Natural killer cell (primary cell): Measurements from ENCODE around the gene TMEM145. TPM values are rescaled to one million over a fixed set of nuclear protein-coding genes. Genes with fewer than 3 reads are reported as not detected.
A peak's percentile ranks its signal among the peaks of the same experiment; 100 is the strongest.

Experiments
- ATAC-seq, 3 donors: fragments of 150-1000 bp in 2 of 3; fragments of 200-7000 bp in 1 of 3; cut with Tn5 transposase; 1 replicate in 1 of 3; 2 replicates in 2 of 3; pipeline ENCODE4 v1.10.0; 2021; ENCODE audit warnings: mild to moderate bottlenecking in 2 of 3, moderate library complexity in 2 of 3
- DNase-seq, 2 donors: peaks; one replicate each; pipeline versions ENCODE4 v3.0.0 to v3.0.0-alpha.2; 2013 to 2021; ENCODE audit warnings: mixed read lengths in 1 of 2
- H3K27ac ChIP-seq: one replicate; pipeline ENCODE4 v1.5.1; 2013; ENCODE audit warnings: mild to moderate bottlenecking, low read length
- H3K27me3 ChIP-seq: one replicate; pipeline ENCODE4 v1.6.1; 2013; ENCODE audit warnings: low read length; ENCODE audit not compliant: control insufficient read depth, insufficient read depth
- H3K36me3 ChIP-seq: one replicate; pipeline ENCODE4 v1.6.1; 2013; ENCODE audit warnings: low read length; ENCODE audit not compliant: control insufficient read depth, insufficient read depth
- H3K4me1 ChIP-seq: one replicate; pipeline ENCODE4 v1.6.1; 2013; ENCODE audit warnings: low read length; ENCODE audit not compliant: control insufficient read depth, insufficient read depth
- H3K4me3 ChIP-seq: one replicate; pipeline ENCODE4 v1.5.1; 2013; ENCODE audit warnings: low read length
- H3K9me3 ChIP-seq: one replicate; pipeline ENCODE4 v1.6.1; 2013; ENCODE audit warnings: low read length; ENCODE audit not compliant: control insufficient read depth, insufficient read depth
- H3K27ac Mint-ChIP-seq, 2 donors: one replicate each; pipeline ENCODE4 v1.8.0; 2022; ENCODE audit warnings: mild to moderate bottlenecking in 2 of 2, mixed read lengths in 2 of 2, moderate library complexity in 1 of 2
- H3K27me3 Mint-ChIP-seq, 2 donors: one replicate each; pipeline ENCODE4 v1.8.0; 2022; ENCODE audit warnings: low read depth in 2 of 2, mixed read lengths in 2 of 2
- H3K36me3 Mint-ChIP-seq: one replicate; pipeline ENCODE4 v1.8.0; 2022; ENCODE audit warnings: mixed read lengths
- H3K4me1 Mint-ChIP-seq, 2 donors: one replicate each; pipeline ENCODE4 v1.8.0; 2022; ENCODE audit warnings: mixed read lengths in 2 of 2
- H3K4me3 Mint-ChIP-seq: one replicate; pipeline ENCODE4 v1.8.0; 2022; ENCODE audit warnings: mild to moderate bottlenecking, moderate library complexity, mixed read lengths
- H3K9me3 Mint-ChIP-seq, 2 donors: one replicate each; pipeline ENCODE4 v1.8.0; 2022; ENCODE audit warnings: mixed read lengths in 2 of 2
- CTCF ChIP-seq: fragments of 200-600 bp; IDR thresholded peaks from one replicate; pipeline ENCODE4 v1.8.0; 2022; ENCODE audit warnings: antibody characterized with exemption
- WGBS: methylation state at CpG from one replicate; pipeline ENCODE4 v1.1.7; 2013; ENCODE audit warnings: missing lambda C conversion rate; ENCODE audit not compliant: insufficient coverage; 5-methylcytosine and 5-hydroxymethylcytosine counted together
- intact Hi-C: fragments of 100-400 bp; cut with micrococcal nuclease; formaldehyde crosslinking; loops from one replicate; pipeline ENCODE4 v1.14.2; 2022
- total RNA-seq, 4 donors: library from RNA; stranded (reverse); fragments of 120-200 nt in 1 of 4; gene quantifications; one replicate each; pipeline versions ENCODE4 v1.2.3 to v1.2.4, GENCODE V29; 2013 to 2022

The TMEM145 gene
- total RNA-seq, 3 donors from 2014 or later (not counting 1 experiment from before 2014, with no cell fraction given) = not detected

- Histone ChIP-seq H3K27me3 (no peaks in the 10 kb centered on the region), H3K4me1 (peaks cover 50% of the 10 kb centered on the region), H3K36me3 (peaks cover 32% of the 10 kb centered on the region), H3K4me3 (no peak overlapping the region), H3K27ac (no peak overlapping the region), H3K9me3 (no peaks in the 10 kb centered on the region)
- Mint-ChIP-seq H3K9me3 (no peaks in the 10 kb centered on the region), H3K36me3 (no peaks in the 10 kb centered on the region), H3K4me3 (no peak overlapping the region), H3K4me1 (peaks cover 34 to 37% of the 10 kb centered on the region in 2 donors), H3K27me3 (no peaks in the 10 kb centered on the region), H3K27ac (no peak overlapping the region)
- WGBS = 78% methylated on average over 4 of the region's 4 CpGs
- ATAC-seq (no peak), DNase-seq (no peak)
- intact Hi-C loops = no loop called here
- TF ChIP-seq CTCF = no peak
These were observed 36.3 kb upstream of the TMEM145 start for GRCh38 chr19:42276821-42277220.

DNA sequence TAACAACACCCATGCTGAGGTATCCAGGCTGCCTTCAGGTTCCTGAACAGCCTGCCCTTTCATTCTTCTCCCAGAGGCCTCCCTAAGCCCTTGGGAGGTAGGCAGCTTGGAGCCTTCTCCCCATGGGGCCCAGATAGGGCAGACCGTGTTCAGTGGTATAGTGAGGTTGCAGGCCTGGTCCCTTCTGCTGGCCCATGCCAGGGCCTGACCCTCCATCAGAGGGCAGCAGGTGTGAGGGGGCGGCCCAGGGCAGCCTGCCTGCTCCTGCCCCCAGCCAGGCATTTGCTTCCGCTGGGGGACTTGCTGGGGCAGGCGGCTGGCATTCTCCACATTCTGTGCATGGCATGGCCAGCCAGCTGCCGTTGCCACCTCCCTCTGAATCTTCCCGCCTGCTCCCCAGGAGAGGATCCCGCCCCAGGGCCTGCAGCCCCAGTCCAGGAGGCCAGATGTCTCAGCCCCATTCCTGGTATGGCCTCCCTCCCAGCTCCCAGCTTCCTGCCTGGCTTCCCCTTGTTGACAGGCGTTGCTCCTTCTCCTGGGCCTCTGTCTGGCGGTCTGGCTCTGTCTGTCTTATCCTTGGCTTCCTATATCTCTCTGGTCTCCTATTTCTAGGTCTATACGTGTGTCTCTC, 35.2 kb upstream of the TMEM145 start:
- DNase-seq (no peak), ATAC-seq (no peak)
- WGBS = 89% methylated on average over 10 of the region's 10 CpGs
- Histone ChIP-seq H3K4me3 (no peak overlapping the region), H3K36me3 (peaks cover 22% of the 10 kb centered on the region), H3K27me3 (no peaks in the 10 kb centered on the region), H3K27ac (no peak overlapping the region), H3K9me3 (no peaks in the 10 kb centered on the region), H3K4me1 (peaks cover 61% of the 10 kb centered on the region)
- H3K36me3 Mint-ChIP-seq = no peaks in the 10 kb centered on the region
- H3K4me3 Mint-ChIP-seq = peak overlapping the region; percentile 4
- intact Hi-C loops = no loop called here
- H3K9me3 Mint-ChIP-seq = no peaks in the 10 kb centered on the region
- H3K27me3 Mint-ChIP-seq = no peaks in the 10 kb centered on the region
- H3K27ac Mint-ChIP-seq = no peak overlapping the region
- H3K4me1 Mint-ChIP-seq = peaks cover 34 to 37% of the 10 kb centered on the region in 2 donors
- TF ChIP-seq CTCF = no peak

GRCh38 chr19:42278452-42279154, 34.5 kb upstream of the TMEM145 start:
- Mint-ChIP-seq H3K9me3 (no peaks in the 10 kb centered on the region), H3K27me3 (no peaks in the 10 kb centered on the region), H3K27ac (no peak overlapping the region), H3K36me3 (no peaks in the 10 kb centered on the region), H3K4me3 (peak overlapping the region; percentile 89), H3K4me1 (peaks cover 34 to 37% of the 10 kb centered on the region in 2 donors)
- Histone ChIP-seq H3K4me1 (peaks cover 66% of the 10 kb centered on the region), H3K36me3 (peaks cover 16% of the 10 kb centered on the region), H3K27ac (no peak overlapping the region), H3K9me3 (no peaks in the 10 kb centered on the region), H3K4me3 (no peak overlapping the region), H3K27me3 (no peaks in the 10 kb centered on the region)
- intact Hi-C loops = no loop called here
- no peak for TF ChIP-seq CTCF
- DNase-seq (no peak), ATAC-seq (no peak)
- WGBS = 86% methylated on average over 5 of the region's 5 CpGs
